ENCODE results near the gene TEX48.

Gene TEX48, protein sequence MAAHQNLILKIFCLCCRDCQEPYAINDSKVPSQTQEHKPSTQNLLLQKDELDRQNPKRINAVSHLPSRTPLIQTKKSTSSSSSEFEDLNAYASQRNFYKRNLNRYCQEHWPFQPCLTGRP

DNA sequence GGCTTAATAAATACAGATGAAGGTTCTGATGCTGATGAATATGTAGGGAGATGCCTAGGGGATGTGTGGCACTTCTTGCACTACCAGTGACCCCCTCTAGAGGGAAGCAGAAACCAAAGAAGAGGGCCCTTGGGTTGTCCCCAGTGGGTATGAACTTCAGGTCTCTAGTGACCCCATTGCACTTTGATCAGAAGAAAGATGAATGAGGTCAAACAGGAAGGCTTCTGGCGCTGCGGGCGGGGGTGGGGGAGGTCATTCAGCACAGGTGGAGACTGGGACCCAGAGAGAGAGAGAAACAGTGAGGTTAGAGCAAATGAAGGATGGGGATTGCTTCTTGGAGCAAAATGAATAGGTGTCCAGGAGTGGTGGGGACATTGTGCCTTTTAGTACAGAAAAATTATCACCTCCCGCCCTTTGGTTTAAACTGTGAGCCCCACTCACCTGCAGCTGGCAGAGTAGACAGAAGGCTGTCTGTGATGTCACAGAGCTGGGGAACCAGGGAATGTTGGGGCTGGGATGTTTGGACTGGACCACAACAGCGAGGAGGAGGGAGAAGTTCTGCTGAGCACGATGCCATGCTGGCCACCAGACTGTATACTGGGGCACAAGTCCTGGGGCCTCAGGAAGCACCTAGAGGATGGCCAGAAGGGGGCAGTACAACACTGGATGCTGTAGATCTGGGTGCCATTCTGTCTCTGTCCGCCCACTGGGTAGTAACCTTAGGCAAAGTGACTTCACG is at the start of gene TEX48:
TEX48 (minus strand) TSS at position 599 of the 739 bp plus-strand sequence. CDS start 10,469 bp downstream, outside the sequence.
- peak; percentile 73 to 77 for DNase-seq (ENCODE audit: low read depth in 2 of 2)

DNA sequence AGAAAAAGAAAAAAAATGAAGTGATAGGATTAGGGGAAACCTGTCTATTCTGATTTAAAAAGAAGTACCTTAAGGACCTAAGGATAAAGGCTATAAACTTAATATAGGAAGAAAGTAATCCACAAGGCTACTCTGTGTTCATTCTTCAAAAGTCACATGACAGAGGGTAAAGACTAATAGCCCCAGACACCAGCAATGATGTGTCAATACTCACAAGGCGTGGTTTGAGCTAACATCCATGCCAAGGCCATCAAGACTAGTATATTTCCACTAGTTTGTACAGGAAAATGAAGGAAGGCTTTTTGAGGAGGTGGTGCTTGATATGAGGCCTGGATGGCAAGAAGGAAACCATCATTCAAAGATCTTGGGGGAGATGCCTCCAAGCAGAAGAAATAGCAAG is 49.7 kb upstream of the TEX48 start:
- DNase-seq (ENCODE audit: low read depth in 2 of 2), result no peak

DNA sequence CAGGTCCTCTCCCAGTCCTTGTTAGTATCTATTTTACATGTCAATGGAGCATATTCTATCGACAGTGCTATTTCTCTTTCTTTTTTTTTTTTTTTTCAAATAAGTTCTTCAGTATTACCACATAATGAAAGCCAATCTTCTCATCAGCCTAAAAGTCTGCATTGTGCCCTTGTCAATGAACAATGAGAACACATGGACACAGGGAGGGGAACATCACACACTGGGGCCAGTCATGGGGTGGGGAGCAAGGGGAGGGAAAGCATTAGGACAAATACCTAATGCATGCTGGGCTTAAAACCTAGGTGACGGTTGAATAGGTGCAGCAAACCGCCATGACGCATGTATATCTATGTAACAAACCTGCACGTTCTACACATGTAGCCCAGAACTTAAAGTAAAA is 47.7 kb upstream of the TEX48 start:
- DNase-seq (ENCODE audit: low read depth in 2 of 2), result no peak

DNA sequence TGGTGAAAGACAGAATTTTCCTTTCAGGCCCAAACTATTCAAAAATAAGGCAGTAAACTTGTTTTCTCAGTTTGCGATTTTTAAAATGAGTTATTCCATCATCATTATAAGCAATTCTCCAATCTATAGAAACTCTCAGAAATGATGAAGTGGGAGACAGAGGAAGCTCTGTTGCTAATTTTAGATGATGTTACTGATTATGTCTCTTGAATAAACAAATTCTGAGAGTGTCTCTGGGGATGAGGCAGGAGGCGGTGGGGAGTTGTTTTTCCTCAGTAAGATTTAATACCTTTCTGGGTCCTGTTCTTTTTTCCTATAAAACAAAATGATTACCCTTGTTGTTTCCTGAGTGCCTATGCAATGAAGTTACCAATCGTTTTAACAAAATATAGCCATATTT is 43.9 kb upstream of the TEX48 start:
- DNase-seq (ENCODE audit: low read depth in 2 of 2), result no peak

DNA sequence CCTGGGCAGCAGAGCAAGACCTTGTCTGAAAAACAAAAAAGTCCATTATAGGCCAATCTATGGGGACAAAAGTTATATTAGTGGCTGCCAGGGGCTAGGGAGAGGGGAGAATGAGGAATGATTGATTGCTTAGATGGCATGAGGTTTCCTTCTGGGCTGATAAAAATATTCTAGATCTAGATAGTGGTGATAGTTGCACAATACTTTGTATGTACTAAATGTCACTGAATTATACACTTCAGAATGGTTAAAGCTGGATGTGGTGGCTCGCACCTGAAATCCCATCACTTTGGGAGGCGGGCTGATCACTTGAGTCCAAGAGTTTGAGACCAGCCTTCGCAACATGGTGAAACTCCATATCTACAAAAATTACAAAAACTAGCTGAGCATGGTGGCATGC is 42.8 kb upstream of the TEX48 start:
- DNase-seq (ENCODE audit: low read depth in 2 of 2), result no peak

DNA sequence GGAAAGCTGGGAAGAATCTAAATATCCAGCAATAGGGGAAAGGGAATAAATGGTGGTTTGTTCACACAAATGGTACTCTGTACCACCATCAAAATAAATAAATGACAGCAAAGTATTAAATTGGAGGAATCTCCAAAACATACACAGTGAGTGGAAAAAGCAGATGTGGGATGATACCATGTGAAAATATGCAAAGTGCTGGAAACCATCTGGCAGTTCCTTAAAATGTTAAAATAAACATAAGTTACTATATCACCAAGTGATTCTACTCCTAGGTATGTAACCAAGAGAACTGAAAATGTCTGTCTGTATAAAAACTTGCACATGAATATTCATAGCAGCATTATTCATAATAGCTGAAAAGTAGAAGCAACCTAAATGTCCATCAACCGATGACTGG is 41.9 kb upstream of the TEX48 start:
- no peak for DNase-seq (ENCODE audit: low read depth in 2 of 2)

DNA sequence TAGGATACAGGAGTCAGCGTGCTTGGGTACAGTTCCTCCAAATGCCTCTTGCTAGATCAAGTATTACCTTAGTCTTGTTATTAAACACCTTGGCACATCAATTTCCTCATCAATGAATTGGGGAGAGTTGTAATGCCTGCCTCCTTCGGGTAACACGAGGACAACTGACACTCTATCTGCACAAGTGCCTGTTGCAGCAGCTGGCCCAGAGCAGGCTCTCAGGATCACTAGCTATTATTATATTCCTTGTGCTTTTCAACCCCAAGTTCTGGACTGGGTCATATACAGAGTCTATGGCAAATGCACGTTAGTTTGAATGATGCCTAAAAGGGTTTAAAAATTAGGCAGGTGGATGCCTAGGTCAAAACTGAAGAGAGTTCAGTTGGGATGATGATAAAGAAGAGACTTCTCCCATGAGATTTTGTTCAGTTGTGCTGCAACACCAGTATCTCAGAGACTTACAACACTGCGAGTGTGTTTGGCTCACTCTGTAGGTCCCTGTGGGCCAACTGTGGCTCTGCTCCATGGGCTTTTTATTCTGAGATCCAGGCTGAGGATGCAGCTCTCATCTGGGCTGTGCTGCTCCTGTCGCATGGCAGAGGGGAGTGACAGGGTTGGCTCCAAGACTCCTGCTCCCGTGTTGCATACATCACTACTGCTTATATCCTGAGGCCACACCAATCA is 41.1 kb upstream of the TEX48 start:
- DNase-seq (ENCODE audit: low read depth in 2 of 2), result no peak

DNA sequence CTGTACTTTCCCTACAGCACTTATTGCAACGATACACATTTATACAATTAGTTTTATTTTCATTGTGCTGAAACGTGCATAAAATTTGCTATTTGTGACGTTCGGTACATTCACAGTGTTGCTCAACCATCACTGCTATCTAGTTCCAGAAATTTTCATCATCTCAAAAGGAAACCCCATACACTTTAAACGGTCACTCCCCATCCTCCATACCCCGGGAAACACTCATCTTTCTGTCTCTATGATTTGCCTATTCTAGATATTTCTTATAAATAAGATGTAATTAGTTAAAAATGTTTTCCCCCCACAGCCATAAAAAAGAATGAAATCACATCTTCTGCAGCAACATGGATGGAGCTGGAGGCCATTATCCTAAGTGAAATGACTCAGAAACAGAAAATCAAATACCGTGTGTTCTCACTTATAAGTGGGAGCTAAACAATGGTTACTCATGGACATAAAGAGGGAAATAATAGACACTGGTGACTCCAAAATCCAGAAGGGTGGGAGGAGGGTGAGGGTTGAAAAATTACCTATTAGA is 40.2 kb upstream of the TEX48 start:
- no peak for DNase-seq (ENCODE audit: low read depth in 2 of 2)

DNA sequence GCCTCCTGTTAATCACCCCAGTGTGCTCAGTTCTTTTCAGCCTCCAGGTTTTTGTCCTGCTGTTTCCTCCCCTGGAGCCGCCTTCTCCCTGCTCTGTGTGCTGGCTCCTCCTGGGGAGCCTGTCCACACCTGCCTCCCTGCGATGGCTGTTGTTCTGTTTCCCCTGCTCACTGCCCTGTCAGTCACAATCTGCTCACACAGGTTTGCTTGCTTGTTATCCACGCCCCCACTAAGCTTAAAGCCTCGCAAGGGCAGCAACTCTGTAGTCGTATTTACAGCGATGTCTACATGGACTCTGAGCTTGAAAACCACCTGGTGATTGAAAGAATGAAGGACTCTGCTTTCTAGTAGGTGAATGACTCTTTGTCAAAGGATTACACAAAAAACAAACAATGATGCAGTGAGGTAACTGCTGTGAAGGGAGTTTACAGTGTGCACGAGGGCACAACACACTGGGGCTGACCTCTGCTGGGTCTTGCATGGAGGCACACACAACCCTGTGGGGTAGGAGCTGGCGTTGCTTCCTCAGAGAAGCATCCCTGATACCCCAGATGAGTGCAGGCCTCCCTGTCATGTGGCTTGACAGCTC is 39.6 kb upstream of the TEX48 start:
- DNase-seq (ENCODE audit: low read depth in 2 of 2), result no peak

DNA sequence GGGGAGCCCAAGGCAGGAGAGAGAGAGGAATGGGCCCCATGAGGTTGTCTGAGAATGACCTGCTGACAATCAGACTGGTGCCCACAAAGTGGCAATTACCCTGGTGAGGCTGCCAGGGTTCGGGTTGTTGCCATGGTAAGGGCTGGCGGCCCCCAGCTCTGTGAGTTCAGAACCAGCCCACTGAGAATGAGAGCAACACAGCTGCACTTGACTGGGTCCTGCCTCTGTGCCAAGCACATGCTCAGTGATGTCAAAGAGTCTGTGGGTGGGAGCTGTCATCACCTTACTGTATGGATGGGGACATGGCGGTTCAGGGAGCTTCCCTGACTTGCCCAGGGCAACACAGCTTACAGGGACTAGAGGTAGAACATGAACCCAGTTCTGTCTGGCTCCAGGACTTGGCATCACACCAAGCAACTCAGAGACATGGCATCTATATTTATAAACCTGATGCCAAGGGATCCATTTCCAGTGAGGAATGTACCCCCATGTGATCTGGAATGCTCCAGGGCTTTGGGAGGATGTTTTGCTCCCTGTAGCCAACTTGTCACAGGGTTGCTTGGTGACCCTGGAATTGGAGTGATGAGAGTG is 38.2 kb upstream of the TEX48 start:
- DNase-seq (ENCODE audit: low read depth in 2 of 2), result no peak

DNA sequence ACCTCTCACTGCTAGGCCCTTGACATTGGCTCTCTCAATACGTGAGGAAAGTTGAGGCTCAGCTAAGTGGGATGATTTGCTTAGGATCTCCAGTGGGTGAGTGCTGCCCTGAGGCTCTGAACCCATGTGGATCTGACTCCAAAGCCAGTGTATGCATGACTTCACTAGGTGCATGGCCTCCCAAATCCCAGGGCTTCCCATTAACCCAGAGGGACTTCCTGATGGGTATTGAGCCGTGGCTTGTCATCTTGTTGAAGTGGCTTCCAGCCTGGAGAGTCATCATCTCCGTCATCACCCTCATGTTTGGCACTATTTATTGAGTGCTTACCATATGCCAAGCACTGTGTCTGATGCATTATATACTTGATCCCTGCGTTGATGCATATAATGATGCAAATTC is 37.3 kb upstream of the TEX48 start:
- no peak for DNase-seq (ENCODE audit: low read depth in 2 of 2)

DNA sequence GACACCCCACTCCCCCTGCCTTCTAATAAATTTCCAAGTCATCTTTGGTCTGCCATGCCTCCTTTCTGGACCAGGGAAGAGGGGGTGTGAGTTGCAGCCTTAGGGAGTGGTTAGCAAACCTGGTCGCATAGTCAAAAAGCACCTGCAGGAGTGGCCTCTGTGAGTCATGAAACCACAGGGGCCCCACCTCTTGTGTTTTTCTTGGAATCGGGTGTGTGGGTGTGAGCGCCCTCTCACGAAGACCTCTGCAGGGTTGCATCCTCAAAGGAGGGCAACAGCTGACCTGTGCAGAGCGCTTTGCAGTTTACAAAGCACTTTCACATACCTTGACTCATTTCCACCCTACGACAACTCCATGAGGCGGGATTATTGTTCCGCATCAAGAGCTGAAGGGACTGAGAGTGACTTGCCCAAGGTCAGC is 36.8 kb upstream of the TEX48 start:
- DNase-seq (ENCODE audit: low read depth in 2 of 2), result peak; percentile 80 to 88

DNA sequence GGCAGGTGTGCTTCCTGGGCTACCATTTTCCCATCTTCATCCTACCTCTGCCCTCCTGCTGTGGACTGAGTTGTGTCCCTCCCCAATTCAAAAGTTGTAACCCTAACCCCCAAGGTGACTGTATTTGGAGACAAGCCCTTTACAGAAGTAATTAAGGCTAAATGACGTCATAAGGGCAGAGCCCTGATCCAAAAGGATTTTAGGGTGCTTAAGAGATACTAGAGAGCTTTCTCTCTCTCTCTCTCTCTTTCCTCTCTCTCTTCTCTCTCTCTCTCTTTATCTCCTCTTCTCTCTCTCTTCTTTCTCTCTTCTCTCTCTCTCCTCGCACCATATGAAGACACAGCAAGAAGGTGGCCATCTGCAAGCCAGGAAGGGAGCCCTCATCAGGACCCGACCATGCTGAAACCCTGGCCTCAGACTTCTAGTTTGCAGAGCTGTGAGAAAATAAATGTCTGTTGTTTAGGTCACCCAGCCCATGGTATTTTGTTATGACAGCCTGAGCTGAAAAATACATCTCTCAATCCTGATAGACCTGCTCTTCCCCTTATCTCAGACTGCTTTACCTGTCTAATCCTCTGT is 36.0 kb upstream of the TEX48 start:
- no peak for DNase-seq (ENCODE audit: low read depth in 2 of 2)

DNA sequence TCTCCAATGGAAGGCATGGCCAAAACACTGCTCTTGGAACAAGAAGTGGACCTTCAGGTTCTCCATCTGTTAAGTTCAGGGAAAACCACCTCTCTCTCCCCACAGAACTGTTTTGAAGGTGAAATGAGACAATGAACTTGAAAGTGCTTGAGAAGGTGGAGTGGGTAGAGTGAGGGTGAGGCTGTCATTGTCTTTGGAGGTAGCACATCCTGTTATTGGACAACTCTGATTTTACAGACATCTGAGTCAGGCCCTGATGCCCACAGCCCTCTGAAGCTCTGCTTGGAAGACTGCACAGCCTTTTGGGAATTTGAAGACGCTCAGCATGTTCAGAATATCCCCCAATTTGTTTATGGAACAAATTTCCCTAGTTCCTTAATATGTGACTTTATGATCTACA is 27.6 kb upstream of the TEX48 start:
- no peak for DNase-seq (ENCODE audit: low read depth in 2 of 2)

DNA sequence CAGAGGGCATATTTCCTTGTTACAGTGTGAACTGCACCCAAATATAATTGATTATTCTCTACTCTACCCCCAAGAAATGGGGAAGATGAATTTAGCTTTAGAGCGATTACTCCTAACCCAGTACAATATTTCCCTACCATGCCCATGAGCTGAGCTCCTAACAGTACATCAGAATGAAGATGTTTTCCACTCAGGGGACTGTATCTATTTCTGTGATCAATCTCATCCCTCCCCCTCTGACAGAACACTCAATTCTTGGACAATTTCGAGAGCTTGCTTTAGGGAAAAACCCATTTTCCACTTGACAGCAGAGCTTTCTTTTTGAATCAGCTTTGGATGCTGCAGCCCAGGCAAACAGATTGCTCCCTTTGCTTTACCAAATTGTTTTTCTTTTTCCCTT is 24.7 kb upstream of the TEX48 start:
- DNase-seq (ENCODE audit: low read depth in 2 of 2), result no peak

DNA sequence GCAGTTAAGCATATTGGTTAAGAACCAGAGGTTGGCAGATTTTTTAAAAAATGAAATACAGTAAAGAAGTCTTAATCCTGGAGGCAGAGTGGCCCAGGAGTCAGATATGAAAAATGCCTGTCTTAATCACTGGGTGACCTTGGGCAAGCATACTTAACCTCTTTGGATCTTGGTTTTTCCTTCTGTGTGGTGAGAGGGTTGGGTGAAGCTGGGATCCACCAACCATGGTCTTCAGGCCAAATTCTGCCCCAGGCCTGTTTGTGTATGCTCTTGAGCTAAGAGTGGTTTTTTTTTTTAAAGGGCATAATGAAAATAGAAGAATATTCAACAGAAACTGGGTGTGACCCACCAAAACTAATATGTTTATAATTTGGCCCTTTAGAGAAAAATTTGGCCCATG is 20.0 kb upstream of the TEX48 start:
- no peak for DNase-seq (ENCODE audit: low read depth in 2 of 2)

DNA sequence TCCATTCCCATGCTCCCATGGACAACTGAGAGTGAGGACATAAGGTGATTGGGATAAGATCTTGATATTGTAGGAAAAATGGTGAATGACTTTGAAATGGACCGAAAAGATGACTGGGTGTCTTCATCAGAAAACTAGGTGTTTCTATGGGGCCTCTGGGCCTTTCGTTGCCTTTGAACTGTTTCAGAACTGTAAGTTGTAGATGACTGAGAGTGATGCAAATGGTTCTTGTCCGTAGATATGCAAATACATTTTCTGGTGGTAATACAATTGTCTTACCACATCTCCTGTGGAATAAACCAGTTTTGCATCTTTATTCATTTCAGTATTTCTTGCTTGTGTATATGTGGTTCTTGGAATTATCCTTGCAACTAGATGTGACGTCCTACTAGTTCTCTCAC is 16.0 kb upstream of the TEX48 start:
- DNase-seq (ENCODE audit: low read depth in 2 of 2), result no peak

DNA sequence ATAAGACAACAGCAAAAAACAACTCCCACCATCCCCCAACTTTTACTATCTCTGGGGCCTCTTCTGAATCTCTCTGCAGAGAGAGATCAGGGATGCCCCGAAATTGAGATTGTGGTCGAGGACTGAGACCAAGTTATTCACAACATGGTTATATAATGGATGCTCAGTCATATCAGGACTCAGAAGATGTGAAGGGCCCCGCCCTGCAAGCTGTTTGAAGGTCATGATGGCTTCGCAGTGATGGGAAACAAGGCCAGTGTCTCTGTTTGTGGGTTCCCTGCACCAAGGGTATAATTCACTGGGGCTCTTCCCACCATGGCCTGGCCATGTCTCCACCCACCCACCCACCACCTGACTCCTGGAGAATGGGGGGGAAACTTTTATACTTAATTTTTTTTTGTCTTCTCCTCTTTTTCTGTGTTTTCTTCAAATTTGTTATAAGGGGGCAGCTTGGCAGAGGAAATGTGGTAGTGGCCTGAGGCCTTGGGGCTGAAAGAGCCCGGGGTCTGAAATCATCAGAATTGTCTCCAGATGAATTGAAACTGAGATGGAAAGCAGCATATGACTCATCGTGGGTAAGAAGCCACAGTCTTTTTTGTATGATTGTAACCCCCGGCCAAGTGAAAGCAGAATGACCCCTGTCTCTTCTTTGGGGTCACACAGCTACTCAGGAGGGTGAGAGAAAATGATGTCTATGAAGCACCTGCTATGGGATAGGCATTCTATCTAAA is 15.0 kb upstream of the TEX48 start:
- peak; percentile 47 to 68 for DNase-seq (ENCODE audit: low read depth in 2 of 2)

DNA sequence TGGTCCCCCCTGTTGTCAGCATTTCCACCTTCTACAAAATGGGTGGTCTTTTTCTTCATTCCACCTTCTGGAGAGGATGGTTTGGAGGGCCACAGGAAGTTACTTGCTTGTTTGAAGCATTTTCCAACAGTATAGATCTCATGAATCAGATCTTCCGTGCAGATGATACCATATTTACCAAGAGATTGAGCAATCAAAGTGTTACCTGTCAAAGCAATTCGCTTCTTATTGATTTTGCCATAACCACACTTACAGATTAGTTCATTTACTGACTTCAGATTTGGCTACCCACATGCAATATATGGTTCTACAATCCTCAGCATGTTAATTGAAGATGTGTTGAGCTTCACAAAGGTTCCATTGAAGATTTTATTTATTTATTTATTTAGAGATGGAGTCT is 14.0 kb upstream of the TEX48 start:
- DNase-seq (ENCODE audit: low read depth in 2 of 2), result no peak

DNA sequence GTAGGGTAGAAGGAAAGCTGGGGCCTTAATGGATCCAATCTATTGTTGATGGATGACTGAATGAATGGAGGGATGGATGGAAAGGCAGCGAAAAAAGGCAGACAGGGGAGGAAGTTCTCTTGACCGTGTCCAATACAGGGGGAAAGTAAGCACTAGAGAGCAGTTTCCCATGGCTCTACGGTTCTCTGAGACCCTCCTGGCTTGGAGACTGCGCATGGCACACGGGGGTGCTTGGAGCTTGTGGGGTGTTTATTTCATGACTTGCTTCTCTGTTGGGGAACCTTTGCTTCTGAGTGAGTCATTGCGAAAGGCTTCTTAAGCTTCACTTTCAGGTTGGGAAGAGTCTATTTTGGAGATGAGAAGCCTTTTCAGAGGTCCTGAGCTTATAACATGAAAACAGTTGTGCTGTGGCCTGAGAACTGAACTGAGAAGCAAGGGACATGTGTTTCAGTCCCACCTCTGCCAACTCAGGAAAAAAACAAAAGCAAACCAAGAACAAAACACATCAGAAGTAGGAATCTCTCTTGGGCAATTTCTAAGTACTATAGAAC is 12.8 kb upstream of the TEX48 start:
- DNase-seq (ENCODE audit: low read depth in 2 of 2), result no peak

DNA sequence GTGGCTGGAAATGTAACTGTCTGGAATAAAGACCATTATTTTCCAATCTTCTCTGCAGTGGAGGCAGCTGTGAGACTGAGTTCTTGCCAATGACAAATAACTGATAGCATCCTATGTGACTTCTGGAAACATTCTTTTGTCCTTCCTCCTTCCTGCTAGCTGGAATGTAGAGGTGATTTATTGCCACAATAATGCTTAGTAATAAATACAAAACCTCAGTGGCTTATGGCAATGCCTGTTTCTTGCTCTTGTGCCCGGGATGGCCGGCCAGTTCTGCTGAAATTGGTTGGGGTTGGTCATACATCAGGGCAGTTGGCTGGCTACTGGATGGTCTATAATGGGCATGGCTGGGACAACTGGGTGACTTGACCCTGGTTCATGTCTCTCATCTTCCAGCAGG is 12.2 kb upstream of the TEX48 start:
- DNase-seq (ENCODE audit: low read depth in 2 of 2), result no peak

Data from stimulated activated CD4-positive, alpha-beta T cell treated with anti-CD3 and anti-CD28 coated beads, Interleukin-4, amount 100 ng/mL, for 48 hours (primary cell).